ENCODE data around the gene KRT74. TPM values are rescaled to one million over a fixed set of nuclear protein-coding genes. Genes with fewer than 3 reads are reported as not detected.
A peak's percentile ranks its signal among the peaks of the same experiment; 100 is the strongest.

Gene KRT74
- total and polyA plus RNA-seq, 12 donors, result not detected

- no peaks in the 10 kb centered on the region for H3K36me3 ChIP-seq (replicated peaks in 1 of 2)
- TF ChIP-seq CTCF (IDR thresholded peaks at IDR 0.05) (no peak), POLR2A (IDR thresholded peaks at IDR 0.05) (no peak)
- 88 to 94% (median 89%) methylated on average over 4 to 8 of the region's 8 CpGs for WGBS, 4 donors
- no peaks in the 10 kb centered on the region for H3K27me3 ChIP-seq
- DNase-seq, result peak in 2 of 7 donors; percentile 1 to 5
- no peak overlapping the region for H3K27ac ChIP-seq
- no peaks in the 10 kb centered on the region for H3K4me1 ChIP-seq (replicated peaks in 1 of 2)
- no peak overlapping the region for H3K4me3 ChIP-seq
- intact Hi-C loops (cut with DNase I), result no loop called here
- H3K9me3 ChIP-seq (replicated peaks in 1 of 3), result no peaks in the 10 kb centered on the region
These were observed 45.0 kb downstream of the KRT74 start for GRCh38 chr12:52528641-52529143.

GRCh38 chr12:52527121-52527800 lies 46.4 kb downstream of the KRT74 start:
- Histone ChIP-seq H3K27ac (no peak overlapping the region), H3K4me3 (no peak overlapping the region), H3K4me1 (replicated peaks in 1 of 2) (no peaks in the 10 kb centered on the region), H3K36me3 (replicated peaks in 1 of 2) (no peaks in the 10 kb centered on the region), H3K27me3 (no peaks in the 10 kb centered on the region), H3K9me3 (replicated peaks in 1 of 3) (no peaks in the 10 kb centered on the region)
- intact Hi-C loops (cut with DNase I), result no loop called here
- TF ChIP-seq CTCF (IDR thresholded peaks at IDR 0.05), result no peak
- no peak for TF ChIP-seq POLR2A (IDR thresholded peaks at IDR 0.05)
- WGBS, 4 donors, result 59 to 68% (median 64%) methylated on average over 3 to 4 of the region's 4 CpGs
- DNase-seq, result peak in 4 of 7 donors; percentile 2 to 14 (median 6)

GRCh38 chr12:52526511-52526951 lies 47.1 kb downstream of the KRT74 start:
- TF ChIP-seq POLR2A (IDR thresholded peaks at IDR 0.05) (no peak), CTCF (IDR thresholded peaks at IDR 0.05) (no peak)
- H3K4me1 ChIP-seq (replicated peaks in 1 of 2), result no peaks in the 10 kb centered on the region
- no peaks in the 10 kb centered on the region for H3K9me3 ChIP-seq (replicated peaks in 1 of 3)
- no peak overlapping the region for H3K4me3 ChIP-seq
- no peak overlapping the region for H3K27ac ChIP-seq
- 69 to 83% (median 77%) methylated on average over 8 of the region's 8 CpGs for WGBS, 4 donors
- H3K27me3 ChIP-seq, result no peaks in the 10 kb centered on the region
- peak in 3 of 7 donors; percentile 6 to 21 (median 8) for DNase-seq
- intact Hi-C loops (cut with DNase I), result no loop called here
- no peaks in the 10 kb centered on the region for H3K36me3 ChIP-seq (replicated peaks in 1 of 2)

- no peaks in the 10 kb centered on the region for H3K27me3 ChIP-seq
- intact Hi-C loops (cut with DNase I), result no loop called here
- WGBS, 4 donors, result 71 to 80% (median 78%) methylated on average over 7 to 13 of the region's 13 CpGs
- H3K27ac ChIP-seq, result no peak overlapping the region
- H3K4me1 ChIP-seq (replicated peaks in 1 of 2), result no peaks in the 10 kb centered on the region
- H3K36me3 ChIP-seq (replicated peaks in 1 of 2), result no peaks in the 10 kb centered on the region
- TF ChIP-seq CTCF (IDR thresholded peaks at IDR 0.05), result no peak
- no peak for TF ChIP-seq POLR2A (IDR thresholded peaks at IDR 0.05)
- no peak overlapping the region for H3K4me3 ChIP-seq
- peak in 4 of 7 donors; percentile 3 to 27 (median 8) for DNase-seq
- no peaks in the 10 kb centered on the region for H3K9me3 ChIP-seq (replicated peaks in 1 of 3)
These were observed 47.8 kb downstream of the KRT74 start for GRCh38 chr12:52525661-52526499.
